Epithelial cell of proximal tubule (primary cell): ENCODE results near the gene HSD11B1L. TPM values are rescaled to one million over a fixed set of nuclear protein-coding genes. Genes with fewer than 3 reads are reported as not detected.

Experiments
- DNase-seq: peaks from one replicate; pipeline ENCODE4 v3.0.0-alpha.2; 2011; ENCODE audit warnings: low read depth
- H3K4me3 ChIP-seq: 2 replicates; pipeline ENCODE4 v1.5.1; 2011; ENCODE audit warnings: low read depth, mild to moderate bottlenecking, low read length
- total RNA-seq: library from RNA; depleted of rRNA; stranded (reverse); fragments of >200 nt; gene quantifications from 2 replicates; pipeline ENCODE4 v1.2.3, GENCODE V29; 2015
- TF ChIP-seq, protein P1 (sequence below): conservative IDR thresholded peaks from 2 replicates; pipeline ENCODE4 v1.5.1; 2012; ENCODE audit warnings: low read depth, mild to moderate bottlenecking, low read length

Gene HSD11B1L
- total RNA-seq, 1 donor from 2014 or later: 13.5 TPM

DNA sequence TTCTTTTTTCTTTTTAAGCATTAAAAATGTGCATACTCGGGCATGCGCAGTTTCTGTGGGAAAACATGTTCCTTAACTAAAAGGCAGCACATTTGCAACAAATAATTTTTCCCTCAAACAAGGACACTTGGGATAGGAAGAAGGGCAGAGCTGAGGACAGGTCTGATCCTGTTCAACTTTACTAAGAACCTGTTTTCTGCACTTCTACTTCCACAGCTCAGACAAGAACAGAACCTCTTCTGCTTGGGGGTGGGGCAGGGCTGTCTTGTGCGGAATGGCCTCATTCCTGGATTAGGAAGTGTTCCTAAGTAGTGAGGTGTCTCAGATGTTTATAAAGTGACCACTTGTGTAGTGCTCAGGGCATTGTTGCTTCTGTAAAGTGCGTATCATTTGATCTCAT, 39.7 kb upstream of the HSD11B1L start:
- TF ChIP-seq, protein P1, sequence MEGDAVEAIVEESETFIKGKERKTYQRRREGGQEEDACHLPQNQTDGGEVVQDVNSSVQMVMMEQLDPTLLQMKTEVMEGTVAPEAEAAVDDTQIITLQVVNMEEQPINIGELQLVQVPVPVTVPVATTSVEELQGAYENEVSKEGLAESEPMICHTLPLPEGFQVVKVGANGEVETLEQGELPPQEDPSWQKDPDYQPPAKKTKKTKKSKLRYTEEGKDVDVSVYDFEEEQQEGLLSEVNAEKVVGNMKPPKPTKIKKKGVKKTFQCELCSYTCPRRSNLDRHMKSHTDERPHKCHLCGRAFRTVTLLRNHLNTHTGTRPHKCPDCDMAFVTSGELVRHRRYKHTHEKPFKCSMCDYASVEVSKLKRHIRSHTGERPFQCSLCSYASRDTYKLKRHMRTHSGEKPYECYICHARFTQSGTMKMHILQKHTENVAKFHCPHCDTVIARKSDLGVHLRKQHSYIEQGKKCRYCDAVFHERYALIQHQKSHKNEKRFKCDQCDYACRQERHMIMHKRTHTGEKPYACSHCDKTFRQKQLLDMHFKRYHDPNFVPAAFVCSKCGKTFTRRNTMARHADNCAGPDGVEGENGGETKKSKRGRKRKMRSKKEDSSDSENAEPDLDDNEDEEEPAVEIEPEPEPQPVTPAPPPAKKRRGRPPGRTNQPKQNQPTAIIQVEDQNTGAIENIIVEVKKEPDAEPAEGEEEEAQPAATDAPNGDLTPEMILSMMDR: no peak
- no peak for DNase-seq
- no peak overlapping the region for H3K4me3 ChIP-seq

DNA sequence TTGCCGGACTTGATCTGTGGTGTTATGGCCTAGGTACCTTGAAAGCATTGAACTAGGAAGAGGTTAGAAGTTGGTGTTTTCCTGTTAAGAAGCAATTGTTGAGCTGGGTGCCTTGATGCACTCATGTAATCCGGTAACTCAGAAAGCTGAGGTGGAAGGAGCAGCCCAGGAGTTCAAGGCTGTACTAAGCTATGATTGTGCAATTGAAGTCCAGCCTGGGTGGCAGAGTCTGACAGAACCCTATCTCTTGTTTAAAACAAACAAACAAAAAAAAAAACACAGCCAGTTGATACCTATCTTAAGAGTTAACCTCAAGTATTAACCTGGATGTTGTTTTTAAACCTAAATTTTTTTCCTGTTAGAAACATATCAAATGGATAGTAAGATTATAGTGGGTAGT, 38.6 kb upstream of the HSD11B1L start:
- no peak for DNase-seq
- H3K4me3 ChIP-seq: no peak overlapping the region
- TF ChIP-seq, protein P1: no peak

DNA sequence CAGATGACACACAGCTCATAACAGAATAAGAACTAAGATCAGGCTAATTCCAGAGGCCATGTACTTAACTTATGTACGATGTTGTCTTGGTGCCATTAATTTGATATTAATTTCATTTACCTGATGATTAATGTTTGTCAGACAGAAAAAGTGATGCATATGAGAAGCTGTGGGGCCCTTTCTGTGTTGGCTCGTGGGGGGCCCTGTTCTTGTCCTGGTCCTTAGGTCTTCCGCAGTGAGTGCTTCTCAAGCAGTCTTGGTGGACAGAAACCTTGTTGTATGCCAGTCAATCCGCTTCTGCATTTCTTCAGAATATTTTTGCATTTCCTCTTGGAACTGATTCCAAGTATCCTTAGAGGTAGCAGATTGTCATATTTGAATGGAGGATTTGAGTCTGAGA, 37.8 kb upstream of the HSD11B1L start:
- no peak overlapping the region for H3K4me3 ChIP-seq
- TF ChIP-seq, protein P1: no peak
- DNase-seq: no peak

DNA sequence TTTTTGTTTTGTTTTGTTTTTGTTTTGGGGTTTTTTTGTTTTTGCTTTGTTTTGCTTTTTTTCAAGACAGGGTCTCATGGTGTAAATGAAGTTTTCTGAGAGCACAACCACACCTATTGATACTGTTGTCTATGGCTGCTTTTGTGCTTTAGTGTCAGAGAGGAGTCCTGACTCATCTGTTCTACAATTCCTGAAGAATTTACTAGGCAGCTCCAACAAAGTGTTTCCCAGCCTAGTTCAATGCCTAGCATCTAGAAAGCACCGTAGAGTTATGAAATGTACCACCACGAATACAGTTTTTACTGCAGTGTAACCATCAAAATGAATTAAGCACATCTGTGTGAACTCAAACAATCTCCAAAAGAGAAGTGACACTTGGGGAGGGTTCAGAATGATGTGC, 36.8 kb upstream of the HSD11B1L start:
- no peak overlapping the region for H3K4me3 ChIP-seq
- no peak for DNase-seq
- TF ChIP-seq, protein P1: no peak

DNA sequence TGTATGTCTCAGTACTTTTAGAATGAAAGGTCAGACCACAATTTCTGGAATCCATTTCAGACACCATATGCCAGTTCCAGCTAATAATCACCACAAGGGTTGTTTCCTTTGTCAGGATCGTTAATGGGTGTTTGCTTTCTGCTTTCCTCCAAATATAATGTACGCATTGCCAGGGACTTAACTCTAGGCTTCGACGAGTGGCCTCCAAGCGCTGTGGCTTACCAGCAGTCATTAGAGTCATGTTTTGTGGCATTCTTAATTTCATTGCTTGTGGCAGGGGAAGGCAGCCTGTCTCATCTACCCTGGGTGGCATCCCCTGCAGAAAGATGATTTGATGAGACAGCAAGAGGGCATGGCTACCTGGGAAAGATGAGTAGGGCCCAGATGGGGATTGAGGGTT, 35.4 kb upstream of the HSD11B1L start:
- no peak for DNase-seq
- TF ChIP-seq, protein P1: no peak
- no peak overlapping the region for H3K4me3 ChIP-seq

DNA sequence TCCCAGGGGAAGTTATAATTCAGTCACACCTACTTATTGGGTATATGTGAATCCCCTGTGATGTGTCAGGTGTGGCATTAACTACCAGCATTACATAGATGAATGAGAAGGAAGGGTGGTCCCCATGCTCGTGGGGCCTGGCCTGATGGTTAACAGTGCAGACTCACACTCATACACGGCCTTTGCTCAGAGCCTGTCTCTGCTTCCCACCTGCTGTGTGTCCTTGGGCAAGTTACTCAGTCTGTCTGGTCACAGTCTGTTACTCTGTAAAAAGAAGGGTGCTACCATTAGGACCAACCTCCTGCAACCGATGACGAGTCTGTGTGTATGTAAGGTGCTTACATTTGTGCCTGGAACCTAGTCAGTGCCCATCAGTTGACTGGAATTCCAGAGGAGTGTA, 34.1 kb upstream of the HSD11B1L start:
- no peak for DNase-seq
- TF ChIP-seq, protein P1: no peak
- no peak overlapping the region for H3K4me3 ChIP-seq

DNA sequence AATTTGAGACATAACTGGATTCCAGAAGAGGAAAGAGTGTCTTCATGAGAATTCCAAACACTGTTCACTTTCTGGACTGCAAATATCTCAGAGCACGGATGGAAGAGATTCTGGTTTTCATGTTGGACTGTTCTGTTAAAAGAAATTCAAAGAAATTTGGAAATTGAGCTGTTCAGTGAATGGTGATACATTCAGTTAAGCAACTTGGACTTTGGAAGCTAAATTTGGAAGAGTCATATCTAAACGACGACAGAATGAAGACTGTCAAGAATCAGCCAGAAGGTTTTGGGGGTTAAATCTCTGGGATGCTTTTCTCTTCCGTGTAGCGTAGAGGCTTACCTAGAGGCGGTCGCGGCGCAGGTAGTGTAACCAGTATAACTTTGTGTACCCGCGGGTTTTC, 32.4 kb upstream of the HSD11B1L start:
- DNase-seq: no peak
- TF ChIP-seq, protein P1: no peak
- no peak overlapping the region for H3K4me3 ChIP-seq
